Glutamatergic neuron (in vitro differentiated cells): ENCODE measurements around the gene PPP2R1B. TPM values are rescaled to one million over a fixed set of nuclear protein-coding genes. Genes with fewer than 3 reads are reported as not detected.

Source experiments
- DNase-seq: peaks from one replicate; pipeline ENCODE4 v3.0.0; 2022
- H3K27ac Mint-ChIP-seq: one replicate; pipeline ENCODE4 v1.8.0; 2020; ENCODE audit warnings: mild to moderate bottlenecking, mixed read lengths, inconsistent platforms; ENCODE audit not compliant: unreplicated experiment
- H3K27me3 Mint-ChIP-seq: one replicate; pipeline ENCODE4 v1.8.0; 2020; ENCODE audit warnings: mild to moderate bottlenecking, moderate library complexity, mixed read lengths, inconsistent platforms; ENCODE audit not compliant: unreplicated experiment
- H3K36me3 Mint-ChIP-seq: one replicate; pipeline ENCODE4 v1.8.0; 2020; ENCODE audit warnings: mild to moderate bottlenecking, mixed read lengths, inconsistent platforms; ENCODE audit not compliant: unreplicated experiment
- H3K4me1 Mint-ChIP-seq: one replicate; pipeline ENCODE4 v1.8.0; 2020; ENCODE audit warnings: mild to moderate bottlenecking, low read depth, mixed read lengths, inconsistent platforms; ENCODE audit not compliant: unreplicated experiment
- H3K4me3 Mint-ChIP-seq: one replicate; pipeline ENCODE4 v1.8.0; 2020; ENCODE audit warnings: mild to moderate bottlenecking, mixed read lengths, inconsistent platforms; ENCODE audit not compliant: unreplicated experiment
- H3K9me3 Mint-ChIP-seq: one replicate; pipeline ENCODE4 v1.8.0; 2020; ENCODE audit warnings: mild to moderate bottlenecking, moderate library complexity, mixed read lengths, inconsistent platforms; ENCODE audit not compliant: unreplicated experiment
- CTCF ChIP-seq: fragments of 200-600 bp; sonication (generic); IDR thresholded peaks from one replicate; pipeline ENCODE4 v1.5.0; 2021; ENCODE audit not compliant: partially characterized antibody, unreplicated experiment
- total RNA-seq: library from RNA; stranded (reverse); fragmentation: NEBNext Ultra II Directional; extraction: Animal tissue kit (Norgen Biotek cat#: 25700); gene quantifications from one replicate; pipeline ENCODE4 v1.2.1, GENCODE V29; 2021; ENCODE audit not compliant: unreplicated experiment

The PPP2R1B gene
- total RNA-seq, 1 donor from 2014 or later = 66.3 TPM

DNA sequence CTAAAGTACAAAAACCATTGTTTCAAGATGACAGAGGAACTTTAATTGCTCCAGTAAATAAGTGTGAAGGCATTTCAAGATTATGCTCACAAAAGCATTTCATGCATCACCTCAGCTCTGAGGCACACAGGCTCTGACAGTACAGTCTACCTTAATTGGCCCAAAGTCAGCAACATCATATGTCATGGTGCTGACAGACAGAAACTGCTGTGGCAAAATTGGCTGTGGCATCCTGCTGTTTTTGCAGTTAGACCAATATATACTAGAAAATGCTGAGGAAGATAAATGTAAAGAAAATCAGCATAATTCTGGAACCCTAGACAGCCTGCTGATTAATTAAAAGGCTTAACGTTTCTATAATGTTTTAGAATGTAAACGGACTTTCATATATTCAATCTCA is 34.9 kb upstream of the PPP2R1B start:
- no peak for TF ChIP-seq CTCF
- H3K4me3 Mint-ChIP-seq = no peak overlapping the region
- H3K27me3 Mint-ChIP-seq = peaks cover 3% of the 10 kb centered on the region
- no peak for DNase-seq
- no peak overlapping the region for H3K27ac Mint-ChIP-seq
- H3K9me3 Mint-ChIP-seq = no peaks in the 10 kb centered on the region
- peaks cover 10% of the 10 kb centered on the region for H3K36me3 Mint-ChIP-seq
- peaks cover 7% of the 10 kb centered on the region for H3K4me1 Mint-ChIP-seq

- Mint-ChIP-seq H3K27me3 (peaks cover under 1% of the 10 kb centered on the region), H3K4me1 (peaks cover 6% of the 10 kb centered on the region), H3K27ac (no peak overlapping the region), H3K4me3 (no peak overlapping the region), H3K36me3 (no peaks in the 10 kb centered on the region), H3K9me3 (peaks cover 2% of the 10 kb centered on the region)
- DNase-seq = no peak
- TF ChIP-seq CTCF = no peak
These were observed 32.1 kb upstream of the PPP2R1B start for GRCh38 chr11:111798279-111798678.

- H3K9me3 Mint-ChIP-seq = peaks cover 2% of the 10 kb centered on the region
- H3K36me3 Mint-ChIP-seq = no peaks in the 10 kb centered on the region
- H3K27me3 Mint-ChIP-seq = no peaks in the 10 kb centered on the region
- peaks cover 6% of the 10 kb centered on the region for H3K4me1 Mint-ChIP-seq
- DNase-seq = no peak
- H3K4me3 Mint-ChIP-seq = no peak overlapping the region
- H3K27ac Mint-ChIP-seq = no peak overlapping the region
- no peak for TF ChIP-seq CTCF
These were observed 31.0 kb upstream of the PPP2R1B start for GRCh38 chr11:111797145-111797581.

DNA sequence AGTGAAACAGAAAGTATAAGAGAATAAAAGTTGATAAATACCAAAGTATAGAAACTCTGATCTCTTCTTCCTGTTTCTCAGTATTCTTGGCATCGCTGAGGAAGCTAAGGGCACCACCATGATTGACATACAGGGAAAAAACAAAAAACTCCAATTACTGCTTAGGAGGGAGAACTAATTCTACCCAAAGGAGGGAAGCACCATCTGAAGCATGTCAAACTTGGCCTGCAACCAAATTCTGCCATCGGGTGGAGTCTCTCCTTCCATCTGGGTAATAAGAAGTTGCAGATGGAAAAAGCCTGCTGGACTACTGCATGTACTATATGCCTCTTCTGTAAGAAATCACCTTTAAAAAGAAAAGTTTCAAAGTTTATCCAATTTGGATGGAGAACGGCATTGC is 30.5 kb upstream of the PPP2R1B start:
- Mint-ChIP-seq H3K36me3 (no peaks in the 10 kb centered on the region), H3K4me1 (peaks cover 6% of the 10 kb centered on the region), H3K4me3 (no peak overlapping the region), H3K27me3 (no peaks in the 10 kb centered on the region), H3K9me3 (peaks cover 2% of the 10 kb centered on the region), H3K27ac (no peak overlapping the region)
- no peak for DNase-seq
- no peak for TF ChIP-seq CTCF

- peaks cover 2% of the 10 kb centered on the region for H3K9me3 Mint-ChIP-seq
- H3K36me3 Mint-ChIP-seq = no peaks in the 10 kb centered on the region
- H3K4me3 Mint-ChIP-seq = no peak overlapping the region
- no peak for TF ChIP-seq CTCF
- no peak overlapping the region for H3K27ac Mint-ChIP-seq
- no peak for DNase-seq
- H3K27me3 Mint-ChIP-seq = no peaks in the 10 kb centered on the region
- peaks cover 6% of the 10 kb centered on the region for H3K4me1 Mint-ChIP-seq
These were observed 29.3 kb upstream of the PPP2R1B start for GRCh38 chr11:111795334-111795985.
